ENCODE measurements around the gene GNB1. TPM values are rescaled to one million over a fixed set of nuclear protein-coding genes. Genes with fewer than 3 reads are reported as not detected.

The GNB1 gene
- total and polyA plus RNA-seq, 10 of the 15 experiments (the other 5 are each of a cell fraction or from before 2014, with no cell fraction given), result 23.0 to 392 (median 93.9) TPM

GRCh38 chr1:1785666-1786065, 105.2 kb downstream of the GNB1 start (continued):
- TF ChIP-seq CHD2 (IDR thresholded peaks at IDR 0.05; ENCODE audit: borderline replicate concordance, low read depth, low read length) (no peak), POLR2A (IDR thresholded peaks at IDR 0.05; ENCODE audit: low read depth, low read length) (no peak), YY1 (IDR thresholded peaks at IDR 0.05; ENCODE audit: low read depth, low read length) (no peak), ZNF384 (IDR thresholded peaks at IDR 0.05; ENCODE audit: borderline replicate concordance, low read depth, low read length) (no peak), NR2F1 (conservative IDR thresholded peaks at IDR 0.05) (no peak), MYC (IDR thresholded peaks at IDR 0.05; ENCODE audit: insufficient read depth, insufficient read length, insufficient replicate concordance, low read length, severe bottlenecking) (no peak), BMI1 (IDR thresholded peaks at IDR 0.05; ENCODE audit: borderline replicate concordance) (no peak), HDGF (IDR thresholded peaks at IDR 0.05) (no peak), KLF5 (IDR thresholded peaks at IDR 0.05; ENCODE audit: partially characterized antibody) (no peak)

GRCh38 chr1:1784933-1785332, 106.0 kb downstream of the GNB1 start:
- Histone ChIP-seq H3K9ac (ENCODE audit: control insufficient read depth, insufficient read depth, low read length) (no peak overlapping the region), H3K27ac (ENCODE audit: control insufficient read depth, insufficient read depth) (no peak overlapping the region), H3K4me3 (no peak overlapping the region), H3K4me2 (ENCODE audit: control insufficient read depth, insufficient read depth) (no peak overlapping the region), H3K27me3 (replicated peaks in 1 of 2; ENCODE audit: control insufficient read depth in 2 of 2, insufficient read depth in 2 of 2, low read length in 1 of 2) (no peaks in the 10 kb centered on the region), H2AFZ (ENCODE audit: control insufficient read depth, low read depth, low read length) (no peak overlapping the region), H3K36me3 (ENCODE audit: control insufficient read depth in 2 of 2, insufficient read depth in 2 of 2, low read length in 1 of 2) (peaks cover 22 to 31% of the 10 kb centered on the region in 2 experiments), H3K4me1 (ENCODE audit: control insufficient read depth, insufficient read depth, low read length) (peaks cover 36% of the 10 kb centered on the region), H3K79me2 (ENCODE audit: control insufficient read depth, insufficient read depth, low read length) (peaks cover 1% of the 10 kb centered on the region; the same call in 1 of the 2 replicates), H4K20me1 (ENCODE audit: control insufficient read depth, insufficient read depth) (no peaks in the 10 kb centered on the region; the same call in 1 of the 2 replicates), H3K9me3 (replicated peaks; ENCODE audit: control insufficient read depth, insufficient read depth, low read length) (no peaks in the 10 kb centered on the region)
- ATAC-seq (no peak), DNase-seq (ENCODE audit: low read depth, low spot score) (no peak), FAIRE-seq (no peak)
- ChIA-PET SMC1A (ENCODE audit: uncharacterized antibody, unreplicated experiment) (no interaction called here), POLR2A (interaction anchor here (0.6 to 1.4 kb wide), 2 partner anchors 19 to 23 kb away, joined by 3 to 6 read pairs; no protein-coding TSS in a partner anchor), RAD21 (ENCODE audit: unreplicated experiment) (interaction anchor here (0.7 kb wide), 1 partner anchor 121 kb away, joined by 3 read pairs; no protein-coding TSS in a partner anchor), CTCF (interaction anchor here (2.9 kb wide), 1 partner anchor 121 kb away, joined by 8 read pairs; no protein-coding TSS in a partner anchor)
- WGBS (ENCODE audit: insufficient coverage, insufficient replicate concordance, low lambda C conversion rate, missing lambda C conversion rate), result 97% methylated on average over 12 of the region's 13 CpGs
- no TSS peak for BruUV-seq (replicated peaks)
- intact Hi-C loops (cut with micrococcal nuclease; ENCODE audit: unreplicated experiment) (no loop called here), in situ Hi-C loops (cut with MboI) (loop anchor here (10.0 kb wide), 1 partner anchor 120 kb away; no protein-coding TSS in a partner anchor)
- TF ChIP-seq CEBPZ (IDR thresholded peaks at IDR 0.05; ENCODE audit: low read depth, low read length), result no peak
- TF ChIP-seq SRF (IDR thresholded peaks at IDR 0.05; ENCODE audit: low read depth in 2 of 2, low read length in 2 of 2), result no peak
- TF ChIP-seq KAT2A (conservative IDR thresholded peaks at IDR 0.05; ENCODE audit: control insufficient read depth, low read depth, low read length), result no peak
- no peak for TF ChIP-seq HDAC2 (IDR thresholded peaks at IDR 0.05)
- no peak for TF ChIP-seq PAX8 (IDR thresholded peaks at IDR 0.05)
- no peak for TF ChIP-seq EZH2 (IDR thresholded peaks at IDR 0.05; ENCODE audit: borderline replicate concordance, control insufficient read depth, low read depth, low read length)
- no peak for TF ChIP-seq POLR2A (IDR thresholded peaks at IDR 0.05; ENCODE audit: low read depth, low read length)
- TF ChIP-seq MXI1 (IDR thresholded peaks at IDR 0.05; ENCODE audit: low read depth, low read length), result no peak
- no peak for TF ChIP-seq RAD21 (IDR thresholded peaks at IDR 0.05; ENCODE audit: insufficient read depth, low read depth, low read length)
- TF ChIP-seq YY1 (IDR thresholded peaks at IDR 0.05; ENCODE audit: low read depth, low read length), result no peak

Measured in GM12878 (cell line).